Measurements from ENCODE around the gene ZNF346. TPM values are rescaled to one million over a fixed set of nuclear protein-coding genes. Genes with fewer than 3 reads are reported as not detected.
"Not testable (repeated sequence)": the region's sequence is repeated elsewhere in the genome, so short reads cannot be mapped to it uniquely, and the experiment has no call there.

The ZNF346 gene
- polyA plus RNA-seq: 16.9 TPM
- long read RNA-seq, donor 1, partial matches to known transcripts: 0 of 3 reads
- long read RNA-seq, donor 1, other reads (novel, unspliced or antisense): 0 of 3 reads
- long read RNA-seq, donor 2, transcript ZNF346-201 (7 exons, 2,314 nt): major isoform, 5 of 5 reads
- long read RNA-seq, donor 2, partial matches to known transcripts: 0 of 5 reads
- long read RNA-seq, donor 2, other reads (novel, unspliced or antisense): 0 of 5 reads
- long read RNA-seq, donor 3, partial matches to known transcripts: 0 of 2 reads
- long read RNA-seq, donor 3, other reads (novel, unspliced or antisense): 0 of 2 reads
- long read RNA-seq, donor 4: 0 reads
- long read RNA-seq, donor 5, transcript ZNF346-201 (7 exons, 2,314 nt): major isoform, 5 of 6 reads
- long read RNA-seq, donor 5, partial matches to known transcripts: 0 of 6 reads
- long read RNA-seq, donor 5, other reads (novel, unspliced or antisense): 0 of 6 reads
- long read RNA-seq, donor 6, transcript ZNF346-201 (7 exons, 2,314 nt): major isoform, 5 of 6 reads
- long read RNA-seq, donor 6, partial matches to known transcripts: 0 of 6 reads
- long read RNA-seq, donor 6, other reads (novel, unspliced or antisense): 0 of 6 reads
- long read RNA-seq, donor 7, partial matches to known transcripts: 0 of 2 reads
- long read RNA-seq, donor 7, other reads (novel, unspliced or antisense): 0 of 2 reads
- long read RNA-seq, donor 8, partial matches to known transcripts: 0 of 6 reads
- long read RNA-seq, donor 8, other reads (novel, unspliced or antisense): 0 of 6 reads
- long read RNA-seq, donor 9, partial matches to known transcripts: 0 of 4 reads
- long read RNA-seq, donor 9, other reads (novel, unspliced or antisense): 0 of 4 reads
- long read RNA-seq, donor 10, partial matches to known transcripts: 0 of 5 reads
- long read RNA-seq, donor 10, other reads (novel, unspliced or antisense): 0 of 5 reads
- long read RNA-seq, donor 11, partial matches to known transcripts: 0 of 4 reads
- long read RNA-seq, donor 11, other reads (novel, unspliced or antisense): 0 of 4 reads

GRCh38 chr5:177022386-177023302 is at the start of gene ZNF346:
TSS of gene ZNF346 (plus strand) at chr5:177022696. CDS start at chr5:177022739, 43 bp downstream.
- peak; percentile 90 for DNase-seq
- Histone ChIP-seq H3K4me3 (ENCODE audit: low read length) (peak within 1 kb of the TSS; percentile 75), H3K27me3 (ENCODE audit: control insufficient read depth, insufficient read depth, low read length) (no peaks in the 10 kb centered on the region), H3K9me3 (ENCODE audit: control insufficient read depth, low read depth, low read length) (no peaks in the 10 kb centered on the region), H3K27ac (ENCODE audit: low read length) (peak within 1 kb of the TSS; percentile 44), H3K36me3 (ENCODE audit: control insufficient read depth, insufficient read depth, low read length) (peaks cover 2% of the 10 kb centered on the region), H3K4me1 (ENCODE audit: control insufficient read depth, insufficient read depth, low read length) (peaks cover 12% of the 10 kb centered on the region)
- WGBS (ENCODE audit: insufficient coverage, low lambda C conversion rate): 0% methylated on average over 1 of the region's 77 CpGs

- Histone ChIP-seq H3K9me3 (ENCODE audit: control insufficient read depth, low read depth, low read length) (peaks cover 14% of the 10 kb centered on the region), H3K4me3 (ENCODE audit: low read length) (no peak overlapping the region), H3K4me1 (ENCODE audit: control insufficient read depth, insufficient read depth, low read length) (no peaks in the 10 kb centered on the region), H3K36me3 (ENCODE audit: control insufficient read depth, insufficient read depth, low read length) (peaks cover 31% of the 10 kb centered on the region), H3K27me3 (ENCODE audit: control insufficient read depth, insufficient read depth, low read length) (no peaks in the 10 kb centered on the region), H3K27ac (ENCODE audit: low read length) (no peak overlapping the region)
- no peak for DNase-seq
- no CpG with 5 or more reads among the region's 3 CpGs for WGBS (ENCODE audit: insufficient coverage, low lambda C conversion rate)
Measured at GRCh38 chr5:176979669-176980068, 42.8 kb upstream of the ZNF346 start.

- peaks cover 14% of the 10 kb centered on the region for H3K9me3 ChIP-seq (ENCODE audit: control insufficient read depth, low read depth, low read length)
- 100% methylated on average over 1 of the region's 7 CpGs for WGBS (ENCODE audit: insufficient coverage, low lambda C conversion rate)
Measured at GRCh38 chr5:176980818-176981217, 41.7 kb upstream of the ZNF346 start.

GRCh38 chr5:176983112-176983511 is 39.4 kb upstream of the ZNF346 start:
- not testable (repeated sequence) for DNase-seq; H3K27me3 ChIP-seq (ENCODE audit: control insufficient read depth, insufficient read depth, low read length); H3K4me3 ChIP-seq (ENCODE audit: low read length); H3K27ac ChIP-seq (ENCODE audit: low read length); H3K4me1 ChIP-seq (ENCODE audit: control insufficient read depth, insufficient read depth, low read length)
- no CpG with 5 or more reads among the region's 13 CpGs for WGBS (ENCODE audit: insufficient coverage, low lambda C conversion rate)
- H3K9me3 ChIP-seq (ENCODE audit: control insufficient read depth, low read depth, low read length): peaks cover 14% of the 10 kb centered on the region
- H3K36me3 ChIP-seq (ENCODE audit: control insufficient read depth, insufficient read depth, low read length): peaks cover 25% of the 10 kb centered on the region

More at GRCh38 chr5:176980818-176981217, 41.7 kb upstream of the ZNF346 start:
- H3K27me3 ChIP-seq (ENCODE audit: control insufficient read depth, insufficient read depth, low read length): no peaks in the 10 kb centered on the region
- H3K27ac ChIP-seq (ENCODE audit: low read length): no peak overlapping the region
- H3K36me3 ChIP-seq (ENCODE audit: control insufficient read depth, insufficient read depth, low read length): peaks cover 24% of the 10 kb centered on the region
- H3K4me3 ChIP-seq (ENCODE audit: low read length): no peak overlapping the region
- no peaks in the 10 kb centered on the region for H3K4me1 ChIP-seq (ENCODE audit: control insufficient read depth, insufficient read depth, low read length)
- no peak for DNase-seq

- DNase-seq: not testable (repeated sequence)
- WGBS (ENCODE audit: insufficient coverage, low lambda C conversion rate): no CpG with 5 or more reads among the region's 21 CpGs
Measured at GRCh38 chr5:176983593-176983992, 38.9 kb upstream of the ZNF346 start.

GRCh38 chr5:176984176-176984575 is 38.3 kb upstream of the ZNF346 start:
- H3K4me1 ChIP-seq (ENCODE audit: control insufficient read depth, insufficient read depth, low read length); H3K4me3 ChIP-seq (ENCODE audit: low read length); H3K27ac ChIP-seq (ENCODE audit: low read length); H3K27me3 ChIP-seq (ENCODE audit: control insufficient read depth, insufficient read depth, low read length); DNase-seq: not testable (repeated sequence)
- Histone ChIP-seq H3K36me3 (ENCODE audit: control insufficient read depth, insufficient read depth, low read length) (peaks cover 23% of the 10 kb centered on the region), H3K9me3 (ENCODE audit: control insufficient read depth, low read depth, low read length) (peaks cover 14% of the 10 kb centered on the region)
- 100% methylated on average over 2 of the region's 28 CpGs for WGBS (ENCODE audit: insufficient coverage, low lambda C conversion rate)

More at GRCh38 chr5:176983593-176983992, 38.9 kb upstream of the ZNF346 start:
- H3K36me3 ChIP-seq (ENCODE audit: control insufficient read depth, insufficient read depth, low read length): peaks cover 25% of the 10 kb centered on the region
- not testable (repeated sequence) for H3K27me3 ChIP-seq (ENCODE audit: control insufficient read depth, insufficient read depth, low read length); H3K27ac ChIP-seq (ENCODE audit: low read length); H3K4me3 ChIP-seq (ENCODE audit: low read length); H3K4me1 ChIP-seq (ENCODE audit: control insufficient read depth, insufficient read depth, low read length)
- H3K9me3 ChIP-seq (ENCODE audit: control insufficient read depth, low read depth, low read length): peaks cover 14% of the 10 kb centered on the region

- no peak overlapping the region for H3K4me3 ChIP-seq (ENCODE audit: low read length)
- H3K27me3 ChIP-seq (ENCODE audit: control insufficient read depth, insufficient read depth, low read length): no peaks in the 10 kb centered on the region
- H3K36me3 ChIP-seq (ENCODE audit: control insufficient read depth, insufficient read depth, low read length): peaks cover 13% of the 10 kb centered on the region
- DNase-seq: no peak
- peaks cover 14% of the 10 kb centered on the region for H3K9me3 ChIP-seq (ENCODE audit: control insufficient read depth, low read depth, low read length)
- no peaks in the 10 kb centered on the region for H3K4me1 ChIP-seq (ENCODE audit: control insufficient read depth, insufficient read depth, low read length)
- WGBS (ENCODE audit: insufficient coverage, low lambda C conversion rate): no CpG with 5 or more reads among the region's 2 CpGs
- no peak overlapping the region for H3K27ac ChIP-seq (ENCODE audit: low read length)
Measured at GRCh38 chr5:176985516-176985915, 37.0 kb upstream of the ZNF346 start.

- H3K36me3 ChIP-seq (ENCODE audit: control insufficient read depth, insufficient read depth, low read length): peaks cover 10% of the 10 kb centered on the region
- H3K4me3 ChIP-seq (ENCODE audit: low read length): no peak overlapping the region
- DNase-seq: no peak
- no CpG with 5 or more reads among the region's 2 CpGs for WGBS (ENCODE audit: insufficient coverage, low lambda C conversion rate)
- H3K9me3 ChIP-seq (ENCODE audit: control insufficient read depth, low read depth, low read length): peaks cover 14% of the 10 kb centered on the region
- H3K27ac ChIP-seq (ENCODE audit: low read length): no peak overlapping the region
- no peaks in the 10 kb centered on the region for H3K27me3 ChIP-seq (ENCODE audit: control insufficient read depth, insufficient read depth, low read length)
- no peaks in the 10 kb centered on the region for H3K4me1 ChIP-seq (ENCODE audit: control insufficient read depth, insufficient read depth, low read length)
Measured at GRCh38 chr5:176986280-176986679, 36.2 kb upstream of the ZNF346 start.

GRCh38 chr5:176987583-176987982 is 34.9 kb upstream of the ZNF346 start:
- Histone ChIP-seq H3K27ac (ENCODE audit: low read length) (no peak overlapping the region), H3K36me3 (ENCODE audit: control insufficient read depth, insufficient read depth, low read length) (peaks cover 3% of the 10 kb centered on the region), H3K9me3 (ENCODE audit: control insufficient read depth, low read depth, low read length) (peaks cover 14% of the 10 kb centered on the region), H3K27me3 (ENCODE audit: control insufficient read depth, insufficient read depth, low read length) (no peaks in the 10 kb centered on the region), H3K4me3 (ENCODE audit: low read length) (no peak overlapping the region), H3K4me1 (ENCODE audit: control insufficient read depth, insufficient read depth, low read length) (no peaks in the 10 kb centered on the region)
- DNase-seq: no peak
- 100% methylated on average over 1 of the region's 3 CpGs for WGBS (ENCODE audit: insufficient coverage, low lambda C conversion rate)
